Measurements from ENCODE around the gene HMGN4.
A peak's percentile ranks its signal among the peaks of the same experiment; 100 is the strongest.
"Not testable (repeated sequence)": the region's sequence is repeated elsewhere in the genome, so short reads cannot be mapped to it uniquely, and the experiment has no call there.

Gene HMGN4

GRCh38 chr6:26537846-26538571, at the start of gene HMGN4:
HMGN4 (plus strand) TSS chr6:26538366; CDS start chr6:26545207, 6,841 bp downstream.
- peak; percentile 88 to 92 for DNase-seq

GRCh38 chr6:26489996-26490964, 47.9 kb upstream of the HMGN4 start:
- no peak for DNase-seq

DNA sequence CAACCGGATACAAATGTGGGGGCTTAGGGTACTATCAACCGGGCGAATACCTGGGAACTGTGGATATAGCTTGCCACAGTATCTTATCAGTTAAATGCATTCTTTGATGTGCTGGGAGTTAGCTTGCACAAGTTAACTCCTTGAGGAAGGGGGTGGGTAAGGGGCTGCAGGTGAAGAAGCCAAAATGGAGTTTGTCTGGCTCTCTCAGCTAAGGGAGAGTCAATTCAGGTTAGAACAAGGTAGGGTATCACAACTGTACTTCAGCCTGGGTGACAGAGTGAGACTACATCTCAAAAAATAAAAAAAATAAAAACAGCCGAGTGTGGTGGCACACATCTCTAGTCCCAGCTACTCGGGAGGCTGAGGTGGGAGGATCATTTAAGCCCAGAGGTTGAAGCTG, 46.6 kb upstream of the HMGN4 start:
- DNase-seq = no peak

GRCh38 chr6:26493258-26493657, 44.9 kb upstream of the HMGN4 start:
- peak; percentile 56 to 59 for DNase-seq

GRCh38 chr6:26494117-26494516, 44.0 kb upstream of the HMGN4 start:
- no peak for DNase-seq

- DNase-seq = no peak
Measured at GRCh38 chr6:26495281-26495680, 42.9 kb upstream of the HMGN4 start.

GRCh38 chr6:26497610-26498009, 40.6 kb upstream of the HMGN4 start:
- DNase-seq = no peak

DNA sequence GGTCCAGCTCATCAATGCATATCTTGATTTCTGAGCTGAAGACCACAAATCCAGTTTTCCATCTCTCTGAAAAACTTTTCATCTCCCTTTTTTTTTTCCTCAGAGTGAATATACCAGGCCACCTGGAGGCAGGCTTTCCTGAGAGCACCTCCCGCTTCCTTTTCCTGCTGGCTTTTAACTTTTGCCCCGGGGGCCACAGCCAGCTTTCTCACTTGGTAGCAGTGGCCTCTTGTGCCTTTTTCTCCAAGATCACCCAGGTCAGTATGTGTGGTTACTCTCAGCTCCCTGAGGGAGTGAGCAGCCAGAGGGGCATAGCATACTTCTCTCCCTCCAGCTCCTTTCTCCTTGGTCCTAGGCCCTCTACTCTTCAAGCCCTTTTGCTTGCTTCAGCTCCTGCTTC, 38.1 kb upstream of the HMGN4 start, which contains the start of gene BTN1A1:
TSS of gene BTN1A1 (plus strand) at position 202 of the 400 bp plus-strand sequence. CDS start 984 bp downstream, outside the sequence.
- no peak for DNase-seq

DNA sequence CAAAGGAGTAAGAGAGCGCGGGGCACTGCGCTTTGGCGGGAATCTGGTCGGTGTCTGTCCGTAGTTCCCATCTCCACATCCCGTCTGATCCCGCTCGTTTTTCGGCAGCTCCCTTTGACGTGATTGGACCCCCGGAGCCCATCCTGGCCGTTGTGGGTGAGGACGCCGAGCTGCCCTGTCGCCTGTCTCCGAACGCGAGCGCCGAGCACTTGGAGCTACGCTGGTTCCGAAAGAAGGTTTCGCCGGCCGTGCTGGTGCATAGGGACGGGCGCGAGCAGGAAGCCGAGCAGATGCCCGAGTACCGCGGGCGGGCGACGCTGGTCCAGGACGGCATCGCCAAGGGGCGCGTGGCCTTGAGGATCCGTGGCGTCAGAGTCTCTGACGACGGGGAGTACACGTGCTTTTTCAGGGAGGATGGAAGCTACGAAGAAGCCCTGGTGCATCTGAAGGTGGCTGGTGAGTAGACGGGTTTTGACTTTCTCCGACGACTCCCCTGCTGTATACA, 36.6 kb upstream of the HMGN4 start:
- DNase-seq = no peak

DNA sequence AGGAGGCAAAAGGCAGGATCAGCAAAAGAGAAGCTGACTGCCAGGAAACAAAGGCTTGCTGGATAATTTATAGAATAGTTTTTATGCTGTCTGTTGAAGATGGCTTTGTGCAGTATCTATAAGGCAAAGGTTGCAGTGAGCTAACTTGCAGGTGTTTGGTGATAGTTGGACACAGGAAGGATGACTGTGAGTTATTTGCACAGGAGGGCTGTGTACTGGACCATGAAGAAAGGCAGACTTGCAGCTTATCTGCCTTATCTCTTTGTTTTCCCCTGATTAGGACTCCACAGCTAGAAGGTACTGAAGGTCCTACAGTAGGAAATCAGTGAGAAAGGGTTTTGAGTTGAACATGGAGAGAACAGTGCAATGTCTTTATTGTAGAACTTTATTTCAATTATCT, 36.0 kb upstream of the HMGN4 start:
- no peak for DNase-seq

DNA sequence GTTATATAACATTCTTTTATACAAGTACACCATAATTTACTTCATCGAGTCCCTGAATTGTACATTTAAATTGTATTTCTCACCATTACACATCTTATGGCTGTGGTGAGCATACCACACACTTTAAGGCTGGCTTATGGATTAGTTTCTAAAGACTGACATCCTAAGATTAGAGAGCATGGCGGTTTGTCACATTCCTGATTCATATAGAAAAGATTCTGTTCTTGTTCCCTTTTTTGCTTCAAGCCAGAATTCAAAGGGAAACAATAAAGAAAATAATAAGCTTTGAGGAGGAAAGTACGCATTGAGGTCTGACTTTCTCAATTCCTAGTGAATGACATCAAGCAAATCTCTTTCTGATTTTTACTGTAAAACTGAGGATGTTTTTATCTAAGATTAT, 35.5 kb upstream of the HMGN4 start:
- no peak for DNase-seq

DNA sequence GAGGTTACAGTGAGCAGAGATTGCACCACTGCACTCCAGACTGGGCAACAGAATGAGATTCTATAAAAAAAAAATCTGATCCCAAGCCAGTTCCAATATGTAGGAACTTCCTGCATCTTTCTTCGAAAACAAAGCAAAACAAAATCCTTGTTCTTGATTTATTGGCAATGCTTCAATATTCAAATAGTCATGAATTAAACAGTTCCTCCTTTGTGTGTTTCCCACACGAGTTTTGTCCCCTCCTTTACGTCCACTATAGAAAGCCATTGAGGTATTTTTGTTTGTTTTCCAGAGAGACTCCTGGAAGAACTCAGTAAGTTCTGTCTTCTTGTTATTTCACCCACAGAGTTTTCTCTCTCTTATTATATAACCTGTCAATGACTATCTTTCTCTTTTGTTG, 30.5 kb upstream of the HMGN4 start:
- no peak for DNase-seq

DNA sequence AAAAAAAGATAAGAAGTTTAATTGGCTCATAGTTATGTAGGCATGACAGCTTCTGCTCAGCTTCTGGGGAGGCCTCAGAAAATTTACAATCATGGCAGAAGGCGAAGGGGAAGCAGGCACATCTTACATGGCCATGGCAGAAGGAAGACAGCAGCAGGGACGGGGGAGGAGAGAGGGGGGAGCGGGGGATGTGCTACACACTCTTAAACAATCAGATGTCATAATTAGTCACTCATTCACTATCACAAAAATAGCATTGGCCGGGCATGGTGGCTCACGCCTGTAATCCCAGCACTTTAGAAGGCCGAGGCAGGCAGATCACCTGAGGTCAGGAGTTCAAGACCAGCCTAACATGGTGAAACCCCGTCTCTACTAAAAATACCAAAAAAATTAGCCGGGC, 27.1 kb upstream of the HMGN4 start:
- DNase-seq = not testable (repeated sequence)

- DNase-seq = no peak
Measured at GRCh38 chr6:26514984-26515383, 23.2 kb upstream of the HMGN4 start.

GRCh38 chr6:26516481-26517427, 21.4 kb upstream of the HMGN4 start:
- no peak for DNase-seq

DNA sequence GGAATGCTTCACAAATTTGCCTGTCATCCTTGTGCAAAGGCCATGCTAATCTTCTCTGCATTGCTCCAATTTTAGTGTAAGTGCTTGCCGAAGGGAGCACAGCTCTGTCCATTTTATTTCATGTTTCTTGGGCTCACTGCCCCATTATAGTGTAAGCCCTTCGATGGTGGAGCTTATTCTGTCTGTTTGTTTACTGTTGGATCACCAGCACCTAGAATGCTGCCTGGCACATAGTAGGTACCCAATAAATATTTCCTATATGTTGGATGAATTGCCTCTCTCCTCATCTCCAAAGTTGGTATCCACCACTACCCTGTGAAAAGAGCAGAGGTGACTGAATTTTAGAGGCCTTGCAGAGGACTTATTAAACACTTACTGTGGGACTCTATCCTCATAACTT, 18.8 kb upstream of the HMGN4 start:
- no peak for DNase-seq

DNA sequence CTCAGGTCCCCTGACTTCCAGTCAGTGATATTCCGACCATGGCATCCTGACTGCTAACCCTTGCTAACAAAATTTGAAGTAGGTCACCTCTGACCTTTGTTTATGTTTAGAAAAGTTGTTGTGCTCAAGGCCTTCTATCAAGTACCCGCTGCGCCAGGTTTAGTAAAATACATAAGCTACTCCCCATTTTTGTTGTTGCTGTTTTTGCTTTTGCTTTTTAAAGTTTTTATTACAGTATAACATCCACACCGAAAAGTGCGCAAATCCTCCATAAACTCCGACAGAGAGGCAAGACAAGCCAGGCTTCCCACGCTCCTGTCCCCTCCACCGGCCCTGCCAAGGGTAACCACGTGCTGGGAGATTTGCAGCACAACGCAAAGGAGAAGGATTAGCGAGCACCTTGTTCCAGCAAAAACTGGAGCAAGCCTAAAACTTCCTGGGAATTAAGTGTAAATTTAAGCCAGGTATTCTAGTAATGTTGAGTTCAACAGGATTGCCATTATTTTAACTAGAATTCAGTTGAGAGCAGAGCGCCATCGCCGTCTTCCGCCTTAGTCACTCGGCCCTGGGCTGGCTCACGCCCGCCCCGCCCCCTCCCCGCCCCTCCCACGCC, 17.8 kb upstream of the HMGN4 start:
- DNase-seq = peak; percentile 69 to 73

- peak; percentile 73 to 77 for DNase-seq
Measured at GRCh38 chr6:26520850-26521599, 17.1 kb upstream of the HMGN4 start.

DNA sequence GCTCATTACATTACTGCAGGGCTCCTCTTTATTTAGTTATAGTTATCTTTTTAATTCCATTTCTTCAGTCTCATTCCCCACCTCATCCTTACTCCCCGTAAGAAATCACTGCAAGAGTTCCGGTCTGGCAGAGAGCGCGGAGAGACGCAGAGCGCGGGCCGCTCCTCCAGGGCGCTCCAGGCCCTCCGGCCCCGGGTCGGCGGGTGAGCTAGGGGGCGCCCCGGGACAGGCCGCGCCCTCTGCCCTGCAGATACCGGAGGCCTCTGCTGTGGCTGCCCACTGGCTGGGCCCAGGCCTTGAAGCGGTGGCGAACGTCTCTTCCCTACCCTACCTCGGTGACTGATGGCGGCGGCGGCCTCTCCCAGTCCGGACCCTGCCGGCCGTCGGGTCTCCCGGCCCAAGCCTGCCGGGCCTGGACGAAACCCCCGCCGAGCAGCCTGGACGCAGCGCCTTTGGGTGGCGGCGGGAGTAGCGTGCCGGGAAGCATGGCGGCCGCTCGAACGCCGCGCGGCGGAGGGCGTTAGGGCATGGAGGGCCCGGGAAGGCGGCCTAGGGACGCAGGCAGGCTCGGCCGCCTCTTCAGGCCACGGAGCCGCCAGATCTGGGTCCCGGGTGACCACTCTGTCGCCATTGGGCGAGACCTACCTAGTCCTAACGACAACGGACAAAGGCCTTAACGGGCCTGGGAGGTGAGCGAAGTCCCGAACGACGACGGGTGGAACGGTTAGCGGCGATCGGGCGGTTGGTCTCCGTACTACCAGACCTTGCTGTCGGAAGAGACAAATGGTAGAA, 16.4 kb upstream of the HMGN4 start:
- peak; percentile 69 to 71 for DNase-seq

- peak; percentile 73 to 75 for DNase-seq
Measured at GRCh38 chr6:26522486-26523228, 15.5 kb upstream of the HMGN4 start.
